ENCODE measurements around the gene SLC8A1. TPM values are rescaled to one million over a fixed set of nuclear protein-coding genes. Genes with fewer than 3 reads are reported as not detected.

SLC8A1 gene
- total and polyA plus RNA-seq, 2 donors (not counting 1 experiment from before 2014, with no cell fraction given): 17.4 to 109 TPM

- TF ChIP-seq CTCF (conservative IDR thresholded peaks at IDR 0.05 in 1 of 2, IDR thresholded peaks at IDR 0.05 in 1 of 2; ENCODE audit: low read depth in 1 of 2, low read length in 2 of 2) (no peak), EZH2 (IDR thresholded peaks at IDR 0.05; ENCODE audit: low read length, missing control alignments) (no peak)
- Histone ChIP-seq H3K36me3 (ENCODE audit: control insufficient read depth, insufficient read depth, low read length) (no peaks in the 10 kb centered on the region), H3K79me2 (ENCODE audit: control insufficient read depth, insufficient read depth, low read length) (no peaks in the 10 kb centered on the region), H3K27ac (ENCODE audit: insufficient read depth, low read length) (no peak overlapping the region), H3K4me1 (ENCODE audit: control insufficient read depth, extremely low read depth, insufficient read depth, low read length) (no peaks in the 10 kb centered on the region), H3K27me3 (ENCODE audit: control insufficient read depth, insufficient read depth, low read length) (no peaks in the 10 kb centered on the region), H3K4me2 (ENCODE audit: extremely low read depth, insufficient read depth, low read length) (no peak overlapping the region), H3K4me3 (replicated peaks in 1 of 4; ENCODE audit: control extremely low read depth in 1 of 4, insufficient read depth in 1 of 4, low read depth in 3 of 4, low read length in 4 of 4) (no peak overlapping the region), H3K9me3 (ENCODE audit: control insufficient read depth, insufficient read depth, low read depth, low read length) (no peaks in the 10 kb centered on the region), H4K20me1 (ENCODE audit: control insufficient read depth, extremely low read depth, insufficient read depth, low read length) (no peaks in the 10 kb centered on the region), H3K9ac (ENCODE audit: insufficient read depth, low read length) (no peak overlapping the region), H2AFZ (ENCODE audit: low read length) (no peak overlapping the region)
- DNase-seq (ENCODE audit: low read depth in 2 of 2): no peak
Observed at GRCh38 chr2:40090044-40090443, 361.8 kb downstream of the SLC8A1 start.

GRCh38 chr2:40087927-40088326 is 364.0 kb downstream of the SLC8A1 start:
- DNase-seq (ENCODE audit: low read depth in 2 of 2): no peak
- no peak overlapping the region for H3K4me3 ChIP-seq (replicated peaks in 1 of 4; ENCODE audit: control extremely low read depth in 1 of 4, insufficient read depth in 1 of 4, low read depth in 3 of 4, low read length in 4 of 4)
- peak overlapping the region; percentile 2 for H2AFZ ChIP-seq (ENCODE audit: low read length)
- H3K36me3 ChIP-seq (ENCODE audit: control insufficient read depth, insufficient read depth, low read length): no peaks in the 10 kb centered on the region
- H3K4me1 ChIP-seq (ENCODE audit: control insufficient read depth, extremely low read depth, insufficient read depth, low read length): no peaks in the 10 kb centered on the region
- no peak overlapping the region for H3K9ac ChIP-seq (ENCODE audit: insufficient read depth, low read length)
- H3K27ac ChIP-seq (ENCODE audit: insufficient read depth, low read length): no peak overlapping the region
- no peaks in the 10 kb centered on the region for H3K9me3 ChIP-seq (ENCODE audit: control insufficient read depth, insufficient read depth, low read depth, low read length)
- no peaks in the 10 kb centered on the region for H3K79me2 ChIP-seq (ENCODE audit: control insufficient read depth, insufficient read depth, low read length)
- no peaks in the 10 kb centered on the region for H4K20me1 ChIP-seq (ENCODE audit: control insufficient read depth, extremely low read depth, insufficient read depth, low read length)
- TF ChIP-seq CTCF (conservative IDR thresholded peaks at IDR 0.05 in 1 of 2, IDR thresholded peaks at IDR 0.05 in 1 of 2; ENCODE audit: low read depth in 1 of 2, low read length in 2 of 2) (no peak), EZH2 (IDR thresholded peaks at IDR 0.05; ENCODE audit: low read length, missing control alignments) (no peak)
- H3K27me3 ChIP-seq (ENCODE audit: control insufficient read depth, insufficient read depth, low read length): no peaks in the 10 kb centered on the region
- no peak overlapping the region for H3K4me2 ChIP-seq (ENCODE audit: extremely low read depth, insufficient read depth, low read length)

- Histone ChIP-seq H3K9me3 (ENCODE audit: control insufficient read depth, insufficient read depth, low read depth, low read length) (no peaks in the 10 kb centered on the region), H3K4me2 (ENCODE audit: extremely low read depth, insufficient read depth, low read length) (no peak overlapping the region), H3K79me2 (ENCODE audit: control insufficient read depth, insufficient read depth, low read length) (no peaks in the 10 kb centered on the region), H3K36me3 (ENCODE audit: control insufficient read depth, insufficient read depth, low read length) (no peaks in the 10 kb centered on the region), H2AFZ (ENCODE audit: low read length) (peak overlapping the region; percentile 2), H3K4me1 (ENCODE audit: control insufficient read depth, extremely low read depth, insufficient read depth, low read length) (no peaks in the 10 kb centered on the region), H3K27me3 (ENCODE audit: control insufficient read depth, insufficient read depth, low read length) (no peaks in the 10 kb centered on the region), H3K4me3 (replicated peaks in 1 of 4; ENCODE audit: control extremely low read depth in 1 of 4, insufficient read depth in 1 of 4, low read depth in 3 of 4, low read length in 4 of 4) (no peak overlapping the region), H3K9ac (ENCODE audit: insufficient read depth, low read length) (no peak overlapping the region), H3K27ac (ENCODE audit: insufficient read depth, low read length) (no peak overlapping the region), H4K20me1 (ENCODE audit: control insufficient read depth, extremely low read depth, insufficient read depth, low read length) (no peaks in the 10 kb centered on the region)
- no peak for DNase-seq (ENCODE audit: low read depth in 2 of 2)
- no peak for TF ChIP-seq EZH2 (IDR thresholded peaks at IDR 0.05; ENCODE audit: low read length, missing control alignments)
Observed at GRCh38 chr2:40087434-40087833, 364.5 kb downstream of the SLC8A1 start.
